Measurements from ENCODE around the gene ASB10.
A peak's percentile ranks its signal among the peaks of the same experiment; 100 is the strongest.

The ASB10 gene, protein sequence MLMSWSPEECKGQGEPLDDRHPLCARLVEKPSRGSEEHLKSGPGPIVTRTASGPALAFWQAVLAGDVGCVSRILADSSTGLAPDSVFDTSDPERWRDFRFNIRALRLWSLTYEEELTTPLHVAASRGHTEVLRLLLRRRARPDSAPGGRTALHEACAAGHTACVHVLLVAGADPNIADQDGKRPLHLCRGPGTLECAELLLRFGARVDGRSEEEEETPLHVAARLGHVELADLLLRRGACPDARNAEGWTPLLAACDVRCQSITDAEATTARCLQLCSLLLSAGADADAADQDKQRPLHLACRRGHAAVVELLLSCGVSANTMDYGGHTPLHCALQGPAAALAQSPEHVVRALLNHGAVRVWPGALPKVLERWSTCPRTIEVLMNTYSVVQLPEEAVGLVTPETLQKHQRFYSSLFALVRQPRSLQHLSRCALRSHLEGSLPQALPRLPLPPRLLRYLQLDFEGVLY

DNA sequence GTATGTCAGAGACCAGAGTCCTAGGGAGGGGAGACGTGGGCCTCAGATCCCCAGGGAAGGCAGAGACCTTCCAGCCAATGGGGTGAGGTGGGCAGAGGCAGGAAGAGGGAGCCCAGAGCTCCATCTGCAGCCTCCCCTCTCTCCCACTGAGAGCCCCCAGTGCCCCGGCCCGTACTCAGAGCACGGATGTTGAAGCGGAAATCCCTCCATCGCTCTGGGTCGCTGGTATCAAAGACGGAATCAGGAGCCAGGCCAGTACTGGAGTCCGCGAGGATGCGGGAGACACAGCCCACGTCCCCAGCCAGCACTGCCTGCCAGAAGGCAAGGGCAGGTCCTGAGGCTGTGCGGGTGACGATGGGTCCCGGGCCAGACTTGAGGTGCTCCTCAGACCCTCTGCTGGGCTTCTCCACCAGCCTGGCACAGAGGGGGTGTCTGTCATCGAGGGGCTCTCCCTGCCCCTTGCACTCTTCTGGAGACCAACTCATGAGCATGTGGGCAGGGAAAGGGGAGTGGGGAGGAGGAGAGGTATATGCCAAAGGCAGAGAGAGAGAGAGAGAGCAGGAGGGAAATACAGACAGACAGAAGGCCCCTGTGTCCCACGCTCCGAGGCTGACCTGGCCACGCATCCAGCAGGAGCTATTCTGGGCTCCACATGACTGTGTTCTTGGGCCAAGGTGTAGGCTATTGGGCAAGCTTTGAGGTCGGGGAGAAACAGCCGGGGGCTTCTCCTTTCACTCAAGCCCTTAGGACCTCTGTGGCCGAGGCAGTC is at the start of gene ASB10:
Gene ASB10, minus strand, starts transcription at position 611 of the 769 bp plus-strand sequence. Its CDS starts 120 bp downstream, at position 491.
- DNase-seq: no peak

DNA sequence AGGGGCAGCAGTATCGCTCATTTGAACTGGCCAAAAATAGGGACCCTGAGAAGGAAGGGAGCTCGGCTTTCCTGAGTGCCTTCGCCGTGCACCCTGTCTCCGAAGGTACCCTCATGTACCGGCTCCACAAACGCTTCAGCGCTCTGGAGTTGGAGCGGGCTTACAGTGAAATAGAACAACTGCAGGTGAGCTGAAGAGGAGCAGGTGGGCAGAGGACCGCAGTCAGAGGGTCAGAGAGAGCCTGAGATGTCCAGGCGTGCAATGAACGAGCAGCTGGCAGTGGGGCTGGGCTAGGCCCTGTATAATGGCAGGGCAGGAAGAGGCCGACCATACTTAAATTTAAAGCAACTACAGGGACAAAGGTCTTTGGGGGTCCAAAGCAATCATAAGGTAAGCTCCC is 49.4 kb upstream of the ASB10 start:
- no peak for DNase-seq

- no peak for DNase-seq
Observed at GRCh38 chr7:151235091-151235787, 48.2 kb upstream of the ASB10 start.

- no peak for DNase-seq
Observed at GRCh38 chr7:151233804-151234203, 46.8 kb upstream of the ASB10 start.

DNA sequence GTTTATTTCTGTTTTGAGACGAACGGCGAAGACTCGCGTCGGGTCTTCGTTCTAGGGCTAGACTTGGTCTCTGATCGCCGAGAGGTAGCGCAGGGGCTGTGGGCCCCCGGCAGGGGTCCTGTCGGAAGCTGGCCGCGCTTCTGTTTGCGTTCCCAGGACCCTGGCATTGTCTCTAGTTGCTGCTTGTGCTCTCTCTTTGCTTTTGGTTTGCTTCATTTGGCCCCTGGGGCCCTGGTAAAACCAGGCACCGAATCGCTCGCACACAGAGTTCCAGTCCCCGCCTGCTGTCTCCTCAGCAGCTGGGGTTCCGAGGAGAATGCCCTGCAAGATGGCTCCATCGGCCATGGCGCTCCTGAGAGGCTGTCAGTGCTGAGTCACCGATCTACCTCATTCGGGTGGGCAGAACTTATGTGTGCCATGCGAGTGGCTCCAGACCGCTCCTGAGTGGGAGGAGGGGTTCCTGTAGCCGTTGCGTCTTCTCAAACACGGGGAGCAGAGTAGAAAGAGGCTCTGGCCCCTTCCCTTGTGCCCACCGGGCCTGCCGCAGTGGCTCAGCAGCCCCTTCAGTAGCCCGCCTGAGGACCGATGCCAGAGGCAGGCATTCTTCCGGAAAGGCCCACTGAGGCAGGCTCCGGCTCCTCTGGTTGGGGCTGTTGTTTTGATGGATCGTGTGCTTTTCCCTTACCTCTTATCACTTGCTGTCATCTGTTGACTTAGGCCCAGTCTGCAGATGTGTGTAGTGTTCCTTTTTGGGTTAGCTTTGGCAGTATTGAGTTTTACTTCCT is 46.1 kb upstream of the ASB10 start:
- DNase-seq: peak; percentile 82

- peak; percentile 85 for DNase-seq
Observed at GRCh38 chr7:151232091-151232916, 45.3 kb upstream of the ASB10 start, which contains the start of gene CHPF2. Gene CHPF2, plus strand, starts transcription at chr7:151232483. Its CDS starts 1,529 bp downstream, at chr7:151234012.

- no peak for DNase-seq
Observed at GRCh38 chr7:151231080-151231479, 44.0 kb upstream of the ASB10 start.

DNA sequence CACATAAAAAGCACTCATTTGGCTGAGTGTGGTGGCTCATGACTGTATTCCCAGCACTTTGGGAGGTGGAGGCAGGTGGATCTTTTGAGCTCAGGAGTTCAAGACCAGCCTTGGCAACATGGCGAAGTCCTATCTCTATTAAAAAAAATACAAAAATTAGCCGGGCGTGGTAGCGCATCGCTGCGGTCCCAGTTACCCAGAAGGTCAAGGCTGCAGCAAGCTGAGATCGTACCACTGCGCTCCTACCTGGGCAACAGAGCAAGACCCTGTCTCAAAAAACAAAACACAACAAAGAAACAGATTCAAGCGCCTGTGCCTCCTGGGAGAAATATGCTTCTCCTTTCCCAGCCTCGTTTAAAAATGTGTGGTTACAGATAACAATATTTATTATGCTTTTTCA is 42.2 kb upstream of the ASB10 start:
- DNase-seq: no peak

- DNase-seq: no peak
Observed at GRCh38 chr7:151228024-151228866, 41.2 kb upstream of the ASB10 start.

DNA sequence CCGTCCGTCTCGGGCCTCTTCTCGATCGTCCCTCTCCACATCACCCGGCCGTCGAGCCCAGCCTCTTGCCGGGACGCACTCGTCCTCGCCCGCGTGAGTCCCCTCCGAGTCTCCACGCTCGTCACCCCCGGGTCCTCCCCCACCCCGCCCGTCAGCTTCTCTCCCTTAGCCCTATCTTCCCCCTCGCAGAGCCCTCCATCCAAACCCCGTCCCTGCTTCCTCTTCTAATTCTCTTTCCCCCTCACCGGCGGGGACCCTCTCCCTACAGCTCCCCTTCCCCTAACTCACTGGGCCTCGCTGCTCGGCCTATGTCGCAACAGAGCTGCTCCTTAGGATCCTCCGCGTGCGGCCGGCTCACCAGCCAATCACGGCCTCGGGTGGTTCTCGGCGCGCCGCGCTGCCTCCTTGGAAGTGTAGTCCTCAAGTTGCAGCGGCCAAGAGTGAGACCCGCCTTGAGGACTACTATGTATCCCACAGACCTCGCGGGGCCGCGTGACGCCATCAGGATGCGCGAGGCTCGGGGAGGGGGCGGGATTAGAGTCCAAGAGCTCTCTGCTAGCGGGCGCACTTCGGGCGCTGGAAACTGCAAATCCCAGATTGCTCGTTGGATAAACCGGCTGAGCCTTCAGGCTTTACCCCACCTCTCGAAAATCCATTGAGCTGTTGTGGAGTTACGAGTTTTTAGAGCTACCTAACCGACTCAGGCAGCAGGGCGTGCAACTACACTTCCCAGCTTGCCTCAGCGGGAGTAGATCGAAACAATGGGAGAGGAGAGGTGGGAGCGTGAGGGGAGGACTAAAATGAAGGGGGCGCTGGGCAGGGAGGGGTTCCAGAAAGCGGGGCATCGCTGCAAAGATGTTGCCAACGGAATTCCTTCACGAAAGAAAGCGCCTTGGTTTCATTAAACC is 40.1 kb upstream of the ASB10 start, which contains the start of gene ABCF2:
Gene ABCF2, minus strand, starts transcription at position 331 of the 908 bp plus-strand sequence. CDS start 747 bp downstream, outside the sequence.
- peak; percentile 98 for DNase-seq

- DNase-seq: no peak
Observed at GRCh38 chr7:151226560-151226874, 39.5 kb upstream of the ASB10 start.

- no peak for DNase-seq
Observed at GRCh38 chr7:151225948-151226510, 39.0 kb upstream of the ASB10 start.

DNA sequence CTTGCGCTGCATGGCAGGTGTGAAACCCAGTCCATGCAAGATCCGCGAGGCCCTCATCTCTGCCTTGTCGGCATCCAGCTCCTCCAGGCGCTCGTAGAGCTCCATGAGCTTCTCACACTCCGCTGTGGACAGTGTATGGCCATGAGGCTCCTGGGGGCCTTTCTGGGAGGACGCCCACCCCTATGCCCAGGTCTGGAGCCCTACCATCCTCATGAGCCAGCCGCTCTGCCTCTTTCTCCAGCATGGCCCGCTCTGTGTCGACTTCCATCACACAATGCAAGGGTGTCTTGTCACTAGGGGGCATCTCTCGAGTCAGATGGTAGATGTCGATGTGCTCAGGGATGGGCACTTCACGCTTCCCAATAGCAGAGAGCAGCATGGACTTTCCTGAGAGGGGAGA is 36.7 kb upstream of the ASB10 start:
- DNase-seq: no peak

GRCh38 chr7:151218170-151218569 is 31.1 kb upstream of the ASB10 start:
- DNase-seq: no peak

- DNase-seq: no peak
Observed at GRCh38 chr7:151215396-151215795, 28.3 kb upstream of the ASB10 start.

DNA sequence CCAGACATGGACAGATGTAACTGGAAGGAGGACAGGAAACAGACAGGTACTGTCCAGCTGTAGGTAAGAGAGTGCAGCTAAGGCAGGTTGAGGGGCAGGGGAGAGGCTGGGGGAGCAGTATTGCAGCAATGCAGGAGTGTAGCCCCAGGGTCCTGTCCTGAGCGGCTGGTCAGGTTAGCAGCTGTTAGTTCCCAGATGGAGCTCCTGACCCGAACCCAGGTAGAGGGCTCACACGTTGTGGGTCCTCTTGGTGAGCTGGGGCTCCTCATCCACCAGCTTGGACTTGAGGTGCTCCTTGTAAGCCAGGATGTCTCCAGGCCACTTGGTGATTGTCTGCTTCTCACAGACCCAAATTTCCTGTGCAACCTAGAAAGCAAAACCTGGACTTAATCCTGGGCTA is 26.8 kb upstream of the ASB10 start:
- no peak for DNase-seq

GRCh38 chr7:151212626-151213025 is 25.6 kb upstream of the ASB10 start:
- no peak for DNase-seq

DNA sequence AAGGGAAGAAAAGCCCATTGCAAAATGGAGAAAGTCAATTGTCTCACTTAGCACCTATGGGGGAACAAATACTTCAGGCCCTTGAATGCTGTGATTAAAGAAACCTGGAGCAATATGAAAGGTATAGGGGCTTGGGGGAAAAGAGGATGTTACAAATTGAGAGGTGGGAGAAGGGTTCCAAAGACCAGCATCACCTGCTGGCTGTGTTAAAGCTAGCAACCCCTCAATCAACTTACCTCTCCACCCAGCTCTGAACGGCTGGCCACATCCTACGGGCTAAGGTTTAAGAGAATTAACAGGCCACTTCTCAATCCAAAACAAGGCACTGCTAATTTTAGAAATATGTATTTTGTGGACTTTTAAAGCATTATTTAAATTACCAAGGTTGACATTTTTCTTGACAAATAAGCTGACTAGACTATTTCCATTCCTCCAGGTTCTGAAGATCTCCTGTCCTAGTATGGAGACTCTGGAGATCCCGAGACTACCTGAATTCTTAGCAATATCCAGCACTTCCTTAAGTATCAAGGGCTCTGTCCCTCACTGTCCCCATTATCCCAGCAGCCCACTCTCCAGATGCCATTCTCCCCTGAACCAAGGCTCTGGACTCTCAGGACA is 24.2 kb upstream of the ASB10 start:
- DNase-seq: no peak
